Measurements from ENCODE around the gene NOTCH1.

DNA sequence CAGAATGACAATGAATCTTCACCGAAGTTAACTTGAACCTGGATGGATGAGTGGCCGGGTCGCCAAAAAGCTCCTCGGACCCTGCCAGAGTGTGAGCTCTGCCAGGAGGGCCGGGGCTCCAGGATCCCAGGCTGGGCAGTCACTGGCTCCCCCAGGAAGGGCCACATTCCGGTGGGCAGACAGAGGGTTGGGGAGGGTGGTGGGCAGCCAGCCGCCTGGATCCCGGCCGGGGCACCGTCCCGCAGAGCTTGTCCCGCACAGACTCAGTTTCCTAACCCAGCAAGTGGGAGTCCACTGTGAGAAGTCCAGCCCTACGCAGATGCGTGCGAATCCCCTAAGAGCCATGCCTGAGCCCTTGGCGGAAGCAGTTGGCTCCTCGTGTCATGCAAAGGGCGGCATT, 10.3 kb upstream of the NOTCH1 start:
- TF ChIP-seq, protein P1, sequence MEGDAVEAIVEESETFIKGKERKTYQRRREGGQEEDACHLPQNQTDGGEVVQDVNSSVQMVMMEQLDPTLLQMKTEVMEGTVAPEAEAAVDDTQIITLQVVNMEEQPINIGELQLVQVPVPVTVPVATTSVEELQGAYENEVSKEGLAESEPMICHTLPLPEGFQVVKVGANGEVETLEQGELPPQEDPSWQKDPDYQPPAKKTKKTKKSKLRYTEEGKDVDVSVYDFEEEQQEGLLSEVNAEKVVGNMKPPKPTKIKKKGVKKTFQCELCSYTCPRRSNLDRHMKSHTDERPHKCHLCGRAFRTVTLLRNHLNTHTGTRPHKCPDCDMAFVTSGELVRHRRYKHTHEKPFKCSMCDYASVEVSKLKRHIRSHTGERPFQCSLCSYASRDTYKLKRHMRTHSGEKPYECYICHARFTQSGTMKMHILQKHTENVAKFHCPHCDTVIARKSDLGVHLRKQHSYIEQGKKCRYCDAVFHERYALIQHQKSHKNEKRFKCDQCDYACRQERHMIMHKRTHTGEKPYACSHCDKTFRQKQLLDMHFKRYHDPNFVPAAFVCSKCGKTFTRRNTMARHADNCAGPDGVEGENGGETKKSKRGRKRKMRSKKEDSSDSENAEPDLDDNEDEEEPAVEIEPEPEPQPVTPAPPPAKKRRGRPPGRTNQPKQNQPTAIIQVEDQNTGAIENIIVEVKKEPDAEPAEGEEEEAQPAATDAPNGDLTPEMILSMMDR (IDR thresholded peaks at IDR 0.05), result no peak
- TF ChIP-seq POLR2A (IDR thresholded peaks at IDR 0.05), result no peak

All from adrenal gland (tissue), 5 donors.